ENCODE measurements around the gene PYGB.

- TF ChIP-seq POLR2A (IDR thresholded peaks at IDR 0.05; ENCODE audit: low read depth, low read length) (no peak), POLR2AphosphoS5 (IDR thresholded peaks at IDR 0.05; ENCODE audit: low read depth, low read length) (no peak), TAF1 (IDR thresholded peaks at IDR 0.05; ENCODE audit: low read depth, low read length) (no peak), POU2F2 (IDR thresholded peaks at IDR 0.05; ENCODE audit: low read depth, low read length) (no peak)
Measured at GRCh38 chr20:25280051-25280573, 32.2 kb downstream of the PYGB start.
